LNCAP (cell line): Measurements from ENCODE around the gene GRB7.
A peak's percentile ranks its signal among the peaks of the same experiment; 100 is the strongest.

Experiments used
- TF ChIP-seq, protein P1 (sequence below): fragments of 450-650 bp; IDR thresholded peaks from 2 replicates; pipeline ENCODE4 v1.5.1; 2017; ENCODE audit warnings: mild to moderate bottlenecking

The GRB7 gene

DNA sequence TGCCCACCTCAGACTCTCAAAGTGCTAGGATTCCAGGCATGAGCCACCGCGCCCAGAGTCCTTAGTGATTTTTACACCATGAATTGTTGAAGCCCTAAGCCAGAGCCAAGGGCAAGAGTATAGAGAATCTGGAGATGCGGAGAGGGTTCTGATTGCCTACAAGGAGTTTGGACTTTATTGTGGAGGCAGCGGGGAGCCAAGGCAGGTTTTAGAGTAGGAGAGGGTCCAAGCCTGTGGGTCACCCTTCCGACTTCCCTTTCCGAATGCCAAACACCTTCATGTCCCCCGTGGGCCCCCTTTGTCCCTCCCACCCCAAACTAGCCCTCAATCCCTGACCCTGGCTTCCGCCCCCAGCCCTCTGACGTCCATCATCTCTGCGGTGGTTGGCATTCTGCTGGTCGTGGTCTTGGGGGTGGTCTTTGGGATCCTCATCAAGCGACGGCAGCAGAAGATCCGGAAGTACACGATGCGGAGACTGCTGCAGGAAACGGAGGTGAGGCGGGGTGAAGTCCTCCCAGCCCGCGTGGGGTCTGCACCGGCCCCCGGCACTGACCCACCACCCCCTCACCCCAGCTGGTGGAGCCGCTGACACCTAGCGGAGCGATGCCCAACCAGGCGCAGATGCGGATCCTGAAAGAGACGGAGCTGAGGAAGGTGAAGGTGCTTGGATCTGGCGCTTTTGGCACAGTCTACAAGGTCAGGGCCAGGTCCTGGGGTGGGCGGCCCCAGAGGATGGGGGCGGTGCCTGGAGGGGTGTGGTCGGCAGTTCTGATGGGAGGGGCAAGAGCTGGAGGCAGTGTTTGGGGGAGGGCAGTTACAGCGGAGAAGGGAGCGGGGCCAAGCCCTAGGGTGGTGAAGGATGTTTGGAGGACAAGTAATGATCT, 14.5 kb upstream of the GRB7 start:
- TF ChIP-seq, protein P1, sequence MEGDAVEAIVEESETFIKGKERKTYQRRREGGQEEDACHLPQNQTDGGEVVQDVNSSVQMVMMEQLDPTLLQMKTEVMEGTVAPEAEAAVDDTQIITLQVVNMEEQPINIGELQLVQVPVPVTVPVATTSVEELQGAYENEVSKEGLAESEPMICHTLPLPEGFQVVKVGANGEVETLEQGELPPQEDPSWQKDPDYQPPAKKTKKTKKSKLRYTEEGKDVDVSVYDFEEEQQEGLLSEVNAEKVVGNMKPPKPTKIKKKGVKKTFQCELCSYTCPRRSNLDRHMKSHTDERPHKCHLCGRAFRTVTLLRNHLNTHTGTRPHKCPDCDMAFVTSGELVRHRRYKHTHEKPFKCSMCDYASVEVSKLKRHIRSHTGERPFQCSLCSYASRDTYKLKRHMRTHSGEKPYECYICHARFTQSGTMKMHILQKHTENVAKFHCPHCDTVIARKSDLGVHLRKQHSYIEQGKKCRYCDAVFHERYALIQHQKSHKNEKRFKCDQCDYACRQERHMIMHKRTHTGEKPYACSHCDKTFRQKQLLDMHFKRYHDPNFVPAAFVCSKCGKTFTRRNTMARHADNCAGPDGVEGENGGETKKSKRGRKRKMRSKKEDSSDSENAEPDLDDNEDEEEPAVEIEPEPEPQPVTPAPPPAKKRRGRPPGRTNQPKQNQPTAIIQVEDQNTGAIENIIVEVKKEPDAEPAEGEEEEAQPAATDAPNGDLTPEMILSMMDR = no peak

DNA sequence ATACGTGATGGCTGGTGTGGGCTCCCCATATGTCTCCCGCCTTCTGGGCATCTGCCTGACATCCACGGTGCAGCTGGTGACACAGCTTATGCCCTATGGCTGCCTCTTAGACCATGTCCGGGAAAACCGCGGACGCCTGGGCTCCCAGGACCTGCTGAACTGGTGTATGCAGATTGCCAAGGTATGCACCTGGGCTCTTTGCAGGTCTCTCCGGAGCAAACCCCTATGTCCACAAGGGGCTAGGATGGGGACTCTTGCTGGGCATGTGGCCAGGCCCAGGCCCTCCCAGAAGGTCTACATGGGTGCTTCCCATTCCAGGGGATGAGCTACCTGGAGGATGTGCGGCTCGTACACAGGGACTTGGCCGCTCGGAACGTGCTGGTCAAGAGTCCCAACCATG, 13.0 kb upstream of the GRB7 start:
- TF ChIP-seq, protein P1 = no peak

DNA sequence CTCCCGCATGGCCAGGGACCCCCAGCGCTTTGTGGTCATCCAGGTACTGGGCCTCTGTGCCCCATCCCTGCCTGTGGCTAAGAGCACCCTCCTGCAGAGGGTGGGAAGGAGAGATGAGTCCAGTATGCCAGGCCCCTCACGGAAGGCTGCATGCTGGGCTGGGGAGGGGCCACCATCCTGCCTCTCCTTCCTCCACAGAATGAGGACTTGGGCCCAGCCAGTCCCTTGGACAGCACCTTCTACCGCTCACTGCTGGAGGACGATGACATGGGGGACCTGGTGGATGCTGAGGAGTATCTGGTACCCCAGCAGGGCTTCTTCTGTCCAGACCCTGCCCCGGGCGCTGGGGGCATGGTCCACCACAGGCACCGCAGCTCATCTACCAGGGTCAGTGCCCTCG, 11.1 kb upstream of the GRB7 start:
- TF ChIP-seq, protein P1 = no peak

DNA sequence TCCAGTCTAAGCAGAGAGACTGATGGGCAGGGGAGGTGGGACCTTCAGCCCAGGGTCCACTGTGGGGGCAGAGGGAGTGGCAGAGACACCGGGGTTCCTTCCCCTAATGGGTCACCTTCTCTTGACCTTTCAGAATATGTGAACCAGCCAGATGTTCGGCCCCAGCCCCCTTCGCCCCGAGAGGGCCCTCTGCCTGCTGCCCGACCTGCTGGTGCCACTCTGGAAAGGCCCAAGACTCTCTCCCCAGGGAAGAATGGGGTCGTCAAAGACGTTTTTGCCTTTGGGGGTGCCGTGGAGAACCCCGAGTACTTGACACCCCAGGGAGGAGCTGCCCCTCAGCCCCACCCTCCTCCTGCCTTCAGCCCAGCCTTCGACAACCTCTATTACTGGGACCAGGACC, 10.2 kb upstream of the GRB7 start:
- TF ChIP-seq, protein P1 = no peak

DNA sequence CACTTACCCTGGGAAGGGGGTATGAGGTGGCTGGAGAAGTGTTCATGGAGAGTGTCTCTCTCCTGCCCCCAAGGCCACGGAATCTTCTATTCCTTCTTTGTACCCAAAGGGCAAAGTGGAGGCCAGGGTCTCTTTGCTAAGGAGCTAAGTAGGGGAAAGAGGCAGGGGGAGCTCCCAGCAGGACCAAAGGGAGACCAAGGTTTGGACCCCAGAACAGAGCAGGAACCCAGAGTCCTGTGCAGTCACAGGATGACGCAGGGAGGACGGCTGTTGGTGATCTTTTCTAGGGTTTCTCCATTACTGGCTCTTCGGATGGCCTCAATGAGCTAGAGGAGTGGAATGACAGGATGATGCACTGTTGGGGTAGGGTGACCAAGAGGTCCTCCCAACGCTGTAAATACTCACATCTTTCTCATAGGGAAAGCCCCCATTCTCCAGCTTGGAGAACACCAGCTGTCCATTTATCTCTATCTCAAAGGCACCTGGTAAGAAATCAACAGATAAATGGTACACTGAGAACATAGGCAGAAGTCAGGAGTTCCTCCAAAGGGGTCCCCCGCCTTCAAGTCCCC, 8.4 kb upstream of the GRB7 start:
- TF ChIP-seq, protein P1 = no peak

DNA sequence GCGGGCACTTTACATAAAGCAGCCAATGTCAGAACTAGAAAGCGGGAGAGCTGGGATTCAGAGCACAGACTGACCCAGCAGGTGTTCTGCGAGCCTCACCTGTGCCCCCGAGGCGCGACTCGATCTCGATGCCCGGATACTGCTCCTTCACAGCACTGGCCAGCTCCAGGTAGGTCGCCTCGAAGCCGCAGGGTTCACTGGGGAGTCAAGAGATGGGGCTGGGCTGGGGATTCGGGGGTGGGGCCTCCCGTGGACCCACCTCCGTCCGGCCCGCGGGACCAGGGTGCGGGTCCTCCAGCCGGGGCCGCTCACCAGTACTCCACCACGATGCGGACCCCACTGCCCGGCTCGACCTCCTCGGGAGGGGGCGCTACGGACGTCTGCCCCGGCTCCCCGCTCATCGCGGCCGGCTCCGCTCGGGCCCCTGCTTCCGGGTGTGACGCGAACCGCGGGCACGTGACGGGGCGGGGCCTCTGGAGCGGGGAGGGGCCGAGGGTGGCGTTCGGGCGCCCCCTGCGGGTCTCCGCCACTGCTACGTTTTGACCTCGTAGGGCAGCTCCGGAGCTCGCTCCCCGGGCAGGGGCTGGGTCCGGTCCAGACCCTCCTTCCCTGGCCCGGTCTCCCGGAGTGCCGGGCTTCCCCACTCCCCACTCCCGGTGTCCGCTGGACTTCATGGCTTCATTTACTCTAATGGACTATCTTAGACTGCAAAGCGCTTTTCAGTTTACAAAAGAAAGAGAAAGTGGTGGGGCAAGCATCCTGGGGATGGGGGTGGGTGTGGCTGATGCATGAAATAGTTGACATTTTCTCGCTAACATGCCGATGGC, 7.4 kb upstream of the GRB7 start, which contains the start of gene MIEN1:
Gene MIEN1 (minus strand): TSS at position 438 of the 827 bp plus-strand sequence. CDS start 37 bp downstream, at position 401.
- TF ChIP-seq, protein P1 = peak; percentile 79

DNA sequence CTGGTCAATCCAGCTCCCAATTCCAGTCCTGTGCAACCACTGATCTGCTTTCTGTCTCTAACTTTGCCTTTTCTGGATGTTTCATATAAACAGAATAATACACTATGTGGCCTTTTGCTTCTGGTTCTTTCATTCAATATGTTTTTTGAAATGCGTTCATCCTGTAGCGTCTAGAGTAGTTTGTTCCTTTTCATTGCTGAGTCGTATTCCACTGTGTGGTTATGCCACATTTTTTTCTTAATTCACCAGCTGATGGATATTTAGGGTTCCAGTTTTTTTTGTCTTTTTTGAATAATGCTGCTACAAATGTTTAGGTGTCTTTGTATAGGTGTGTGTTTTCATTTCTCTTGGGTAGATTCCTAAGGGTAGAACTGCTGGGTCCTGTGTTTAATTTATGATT, 5.2 kb upstream of the GRB7 start:
- TF ChIP-seq, protein P1 = no peak
